ENCODE data around the gene EIF2D.

The EIF2D gene

GRCh38 chr1:206572835-206573234 is 39.4 kb downstream of the EIF2D start:
- in situ Hi-C loops (cut with HindIII; ENCODE audit: low sequenced_read_pairs): loop anchor here (5.0 kb wide), 1 partner anchor 81 kb away; no protein-coding TSS in a partner anchor

GRCh38 chr1:206570529-206570928 is 41.7 kb downstream of the EIF2D start:
- in situ Hi-C loops (cut with HindIII; ENCODE audit: low sequenced_read_pairs): loop anchor here (5.0 kb wide), 1 partner anchor 78 kb away; no protein-coding TSS in a partner anchor

- in situ Hi-C loops (cut with HindIII; ENCODE audit: low sequenced_read_pairs): no loop called here
These were observed 42.7 kb downstream of the EIF2D start for GRCh38 chr1:206569556-206569955.

- in situ Hi-C loops (cut with HindIII; ENCODE audit: low sequenced_read_pairs): no loop called here
These were observed 43.4 kb downstream of the EIF2D start for GRCh38 chr1:206568779-206569352.

- in situ Hi-C loops (cut with HindIII; ENCODE audit: low sequenced_read_pairs): no loop called here
These were observed 44.0 kb downstream of the EIF2D start for GRCh38 chr1:206568256-206568655.

GRCh38 chr1:206566999-206567398 is 45.3 kb downstream of the EIF2D start:
- in situ Hi-C loops (cut with HindIII; ENCODE audit: low sequenced_read_pairs): no loop called here

- in situ Hi-C loops (cut with HindIII; ENCODE audit: low sequenced_read_pairs): no loop called here
These were observed 46.3 kb downstream of the EIF2D start for GRCh38 chr1:206565995-206566394.

GRCh38 chr1:206563367-206564207 is 48.7 kb downstream of the EIF2D start:
- in situ Hi-C loops (cut with HindIII; ENCODE audit: low sequenced_read_pairs): no loop called here

- in situ Hi-C loops (cut with HindIII; ENCODE audit: low sequenced_read_pairs): no loop called here
These were observed 52.1 kb downstream of the EIF2D start for GRCh38 chr1:206560007-206560716.

- in situ Hi-C loops (cut with HindIII; ENCODE audit: low sequenced_read_pairs): no loop called here
These were observed 52.6 kb downstream of the EIF2D start for GRCh38 chr1:206559672-206559995.

- in situ Hi-C loops (cut with HindIII; ENCODE audit: low sequenced_read_pairs): no loop called here
These were observed 53.2 kb downstream of the EIF2D start for GRCh38 chr1:206558794-206559671.

GRCh38 chr1:206557636-206558473 is 54.4 kb downstream of the EIF2D start:
- in situ Hi-C loops (cut with HindIII; ENCODE audit: low sequenced_read_pairs): no loop called here

- in situ Hi-C loops (cut with HindIII; ENCODE audit: low sequenced_read_pairs): no loop called here
These were observed 55.3 kb downstream of the EIF2D start for GRCh38 chr1:206556750-206557635.

GRCh38 chr1:206556047-206556749 is 56.1 kb downstream of the EIF2D start:
- in situ Hi-C loops (cut with HindIII; ENCODE audit: low sequenced_read_pairs): no loop called here

- in situ Hi-C loops (cut with HindIII; ENCODE audit: low sequenced_read_pairs): no loop called here
These were observed 56.8 kb downstream of the EIF2D start for GRCh38 chr1:206555473-206555935.

GRCh38 chr1:206554701-206555472 is 57.4 kb downstream of the EIF2D start:
- in situ Hi-C loops (cut with HindIII; ENCODE audit: low sequenced_read_pairs): no loop called here

GRCh38 chr1:206554211-206554610 is 58.1 kb downstream of the EIF2D start:
- in situ Hi-C loops (cut with HindIII; ENCODE audit: low sequenced_read_pairs): no loop called here

- in situ Hi-C loops (cut with HindIII; ENCODE audit: low sequenced_read_pairs): no loop called here
These were observed 60.3 kb downstream of the EIF2D start for GRCh38 chr1:206551986-206552326.

All from DLD1 (cell line).